ENCODE measurements around the gene MGAT4D.
A peak's percentile ranks its signal among the peaks of the same experiment; 100 is the strongest.
"Not testable (repeated sequence)": the region's sequence is repeated elsewhere in the genome, so short reads cannot be mapped to it uniquely, and the experiment has no call there.

MGAT4D gene

DNA sequence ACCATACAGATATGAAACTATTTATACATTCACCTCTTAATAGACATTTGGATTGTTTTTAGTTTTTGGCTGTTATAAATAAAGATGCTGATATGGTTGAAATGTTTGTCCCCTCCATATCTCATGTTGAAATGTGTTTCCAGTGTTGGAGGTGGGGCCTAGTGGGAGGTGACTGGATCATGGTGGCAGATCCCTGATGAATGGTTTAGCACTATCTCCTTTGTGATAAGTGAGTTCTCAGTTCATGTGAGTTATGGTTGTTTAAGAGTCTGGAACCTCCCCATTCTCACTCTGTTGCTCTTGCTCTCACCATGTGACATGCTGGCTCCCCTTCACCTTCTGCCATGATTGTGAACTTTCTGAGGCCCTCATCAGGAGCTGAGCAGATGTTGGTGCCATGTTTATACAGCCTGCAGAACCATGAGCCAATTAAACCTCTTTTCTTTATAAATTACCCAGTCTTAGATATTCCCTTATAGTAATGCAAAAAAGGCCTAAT is 58.4 kb downstream of the MGAT4D start:
- DNase-seq (ENCODE audit: low spot score) = no peak

GRCh38 chr4:140427919-140428471 is 70.1 kb downstream of the MGAT4D start:
- no peak for DNase-seq (ENCODE audit: low spot score)

DNA sequence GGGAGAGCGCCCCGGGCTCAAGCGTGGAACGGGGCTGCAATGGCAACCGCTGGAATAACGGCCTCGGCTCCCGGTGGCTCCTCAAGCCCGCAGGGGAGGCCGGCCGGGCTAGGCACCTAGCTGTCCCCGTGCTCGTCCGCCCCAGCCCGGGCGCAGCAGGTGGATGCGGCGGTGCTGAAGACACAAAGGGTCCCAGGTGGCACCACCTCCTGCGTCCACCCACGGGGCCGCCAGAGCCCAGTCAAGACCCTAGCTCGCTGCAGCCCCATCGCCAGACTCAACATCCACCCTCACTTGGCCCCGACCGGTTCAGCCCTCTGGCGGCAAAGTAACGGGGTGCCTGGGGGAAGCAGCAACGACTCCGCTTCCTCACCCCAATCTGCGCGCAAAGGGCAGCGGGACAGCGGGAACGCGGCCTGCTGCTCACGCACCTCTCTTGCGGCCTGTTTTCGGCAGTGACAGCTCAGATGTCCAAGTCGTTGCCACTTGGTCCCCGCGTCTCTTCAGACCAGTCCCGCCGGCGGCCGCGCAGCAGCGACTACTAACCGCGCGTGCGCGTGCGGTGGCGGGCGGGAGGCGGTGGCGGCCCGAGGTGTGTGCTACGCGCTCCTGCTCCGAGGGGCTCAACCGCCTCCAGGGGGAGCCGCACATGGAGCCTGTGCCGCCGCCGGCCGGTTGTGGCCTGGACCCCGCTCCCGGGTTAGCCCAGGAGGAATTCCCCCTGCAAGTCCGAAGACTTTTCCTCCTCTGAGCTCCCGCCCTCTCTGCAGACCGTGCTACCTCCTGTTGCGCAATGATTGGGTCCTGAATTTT is 70.8 kb downstream of the MGAT4D start, which contains the start of gene CLGN:
Gene CLGN (minus strand): TSS at position 543 of the 813 bp plus-strand sequence. CDS start 14,570 bp downstream, outside the sequence.
- DNase-seq (ENCODE audit: low spot score) = peak; percentile 91

DNA sequence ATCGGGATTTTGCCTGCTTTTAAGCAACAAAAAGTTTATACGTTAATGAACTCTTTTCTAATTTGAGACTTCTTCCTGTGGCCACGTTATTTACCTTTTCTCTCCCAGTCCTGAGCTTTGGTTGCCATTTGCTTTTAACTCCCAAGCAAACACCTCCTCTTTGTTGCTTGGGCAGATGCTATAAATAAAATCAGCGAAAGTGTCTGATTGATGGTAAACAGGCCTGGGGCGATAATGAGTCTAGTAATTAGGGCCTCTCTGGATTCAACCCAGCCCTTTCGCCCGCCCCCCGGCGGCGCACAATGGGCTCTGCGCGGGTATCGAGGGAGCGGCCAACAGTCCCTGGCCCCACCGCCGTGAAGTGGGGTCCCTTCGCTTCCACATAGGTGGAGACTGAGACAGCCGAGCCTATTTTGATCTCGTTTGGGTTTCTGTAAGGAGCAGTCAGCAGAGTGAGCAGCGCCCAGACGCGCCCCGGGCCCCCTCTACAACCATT is 71.4 kb downstream of the MGAT4D start:
- peak; percentile 59 for DNase-seq (ENCODE audit: low spot score)

DNA sequence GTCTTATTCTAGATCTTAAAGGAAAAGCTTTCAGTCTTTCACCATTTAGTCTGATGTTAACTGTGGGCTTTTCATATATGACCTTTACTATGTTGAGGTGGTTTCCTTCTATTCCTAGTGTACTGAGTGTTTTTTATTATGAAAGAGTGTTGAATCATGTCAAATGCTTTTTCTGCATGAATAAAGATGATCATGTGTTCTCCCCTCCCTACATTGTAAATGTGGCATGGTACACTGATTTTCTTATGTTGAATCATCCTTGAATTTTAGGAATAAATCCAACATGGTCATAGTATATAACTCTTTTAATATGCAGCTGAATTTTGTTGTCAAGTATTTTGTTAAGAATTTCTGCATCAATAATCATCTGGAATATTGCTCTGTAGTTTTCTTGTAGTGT is 75.0 kb downstream of the MGAT4D start:
- no peak for DNase-seq (ENCODE audit: low spot score)

DNA sequence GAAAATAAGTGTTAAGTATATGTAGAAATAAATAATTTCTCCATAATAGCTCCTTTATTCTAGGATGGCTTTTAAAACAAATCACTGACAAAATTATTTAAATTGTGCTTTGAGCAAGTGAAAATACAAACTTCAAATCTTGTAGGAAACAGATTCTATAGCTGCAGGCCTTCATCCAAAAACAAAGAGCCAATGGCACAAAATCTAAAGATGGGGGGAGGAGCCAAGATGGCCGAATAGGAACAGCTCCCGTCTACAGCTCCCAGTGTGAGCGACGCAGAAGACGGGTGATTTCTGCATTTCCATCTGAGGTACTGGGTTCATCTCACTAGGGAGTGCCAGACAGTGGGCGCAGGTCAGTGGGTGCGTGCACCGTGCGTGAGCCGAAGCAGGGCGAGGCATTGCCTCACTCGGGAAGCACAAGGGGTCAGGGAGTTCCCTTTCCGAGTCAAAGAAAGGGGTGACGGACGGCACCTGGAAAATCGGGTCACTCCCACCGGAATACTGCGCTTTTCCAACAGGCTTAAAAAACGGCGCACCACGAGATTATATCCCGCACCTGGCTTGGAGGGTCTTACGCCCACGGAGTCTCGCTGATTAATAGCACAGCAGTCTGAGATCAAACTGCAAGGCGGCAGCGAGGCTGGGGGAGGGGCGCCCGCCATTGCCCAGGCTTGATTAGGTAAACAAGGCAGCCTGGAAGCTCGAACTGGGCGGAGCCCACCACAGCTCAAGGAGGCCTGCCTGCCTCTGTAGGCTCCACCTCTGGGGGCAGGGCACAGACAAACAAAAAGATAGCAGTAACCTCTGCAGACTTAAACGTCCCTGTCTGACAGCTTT is 84.7 kb downstream of the MGAT4D start:
- DNase-seq (ENCODE audit: low spot score) = not testable (repeated sequence)

GRCh38 chr4:140408974-140409373 is 89.1 kb downstream of the MGAT4D start:
- peak; percentile 50 for DNase-seq (ENCODE audit: low spot score)

DNA sequence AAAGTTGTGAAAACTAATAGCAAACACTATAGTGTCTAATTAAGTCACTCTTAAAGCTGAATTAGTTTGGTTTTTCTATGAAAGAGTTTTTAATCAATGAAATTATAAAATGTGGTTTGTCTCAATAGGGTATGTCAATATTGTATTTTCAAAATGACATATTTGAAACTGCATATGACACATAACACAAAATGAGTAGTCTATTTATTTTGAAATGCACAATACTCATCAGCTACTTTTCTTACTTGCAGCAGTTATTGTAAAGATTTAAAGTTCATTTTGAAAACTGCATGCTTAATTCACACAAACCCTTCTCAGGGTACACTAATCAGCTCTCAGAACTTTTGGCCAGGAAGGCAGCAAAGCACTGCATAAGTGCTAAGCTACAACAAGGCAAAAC is 91.8 kb downstream of the MGAT4D start:
- DNase-seq (ENCODE audit: low spot score) = no peak

DNA sequence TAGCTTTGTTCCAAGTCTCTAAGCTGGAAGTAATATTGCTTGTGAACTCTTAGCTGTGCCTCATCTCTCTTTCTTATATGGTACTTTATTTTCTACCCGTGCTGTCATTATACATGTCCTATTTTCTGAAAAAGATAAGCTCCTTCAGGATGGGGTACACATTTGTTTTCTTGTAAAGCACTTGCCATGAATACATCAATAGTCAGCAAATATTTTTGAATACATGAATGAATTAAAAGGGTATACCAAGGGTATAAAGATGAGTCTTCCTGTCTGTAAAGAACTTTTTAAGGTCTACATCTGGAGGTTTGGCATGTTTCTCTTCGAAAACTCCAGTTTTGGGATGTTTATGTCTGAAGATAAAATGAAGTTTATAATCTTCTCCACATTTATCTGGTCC is 98.0 kb downstream of the MGAT4D start:
- DNase-seq (ENCODE audit: low spot score) = no peak

- DNase-seq (ENCODE audit: low spot score) = no peak
Observed at GRCh38 chr4:140395668-140396067, 102.4 kb downstream of the MGAT4D start.
